ENCODE results near the gene PGK1.
"Not testable (repeated sequence)": the region's sequence is repeated elsewhere in the genome, so short reads cannot be mapped to it uniquely, and the experiment has no call there.

Gene PGK1

GRCh38 chrX:78160711-78161110 is 56.7 kb downstream of the PGK1 start:
- in situ Hi-C loops (cut with HindIII; ENCODE audit: low sequenced_read_pairs); DNase-seq (ENCODE audit: low read depth); H3K4me3 ChIP-seq (ENCODE audit: low read depth, low read length): not testable (repeated sequence)

- H3K4me3 ChIP-seq (ENCODE audit: low read depth, low read length); in situ Hi-C loops (cut with HindIII; ENCODE audit: low sequenced_read_pairs); DNase-seq (ENCODE audit: low read depth): not testable (repeated sequence)
Observed at GRCh38 chrX:78163175-78163574, 59.1 kb downstream of the PGK1 start.

GRCh38 chrX:78165425-78165824 is 61.4 kb downstream of the PGK1 start:
- no peak for TF ChIP-seq CTCF (IDR thresholded peaks at IDR 0.05; ENCODE audit: low read depth, low read length, missing control alignments)
- in situ Hi-C loops (cut with HindIII; ENCODE audit: low sequenced_read_pairs): no loop called here
- no peak for DNase-seq (ENCODE audit: low read depth)
- no peak overlapping the region for H3K4me3 ChIP-seq (ENCODE audit: low read depth, low read length)

- TF ChIP-seq CTCF (IDR thresholded peaks at IDR 0.05; ENCODE audit: low read depth, low read length, missing control alignments): no peak
- in situ Hi-C loops (cut with HindIII; ENCODE audit: low sequenced_read_pairs): no loop called here
- no peak overlapping the region for H3K4me3 ChIP-seq (ENCODE audit: low read depth, low read length)
- DNase-seq (ENCODE audit: low read depth): no peak
Observed at GRCh38 chrX:78168065-78168464, 64.0 kb downstream of the PGK1 start.

All from astrocyte of the cerebellum (primary cell).